ENCODE measurements around the gene NXPH4.

The NXPH4 gene

GRCh38 chr12:57247041-57247440, 30.4 kb downstream of the NXPH4 start:
- DNase-seq, result no peak

GRCh38 chr12:57248934-57249742, 32.5 kb downstream of the NXPH4 start:
- DNase-seq, result no peak

- DNase-seq, result no peak
Observed at GRCh38 chr12:57250541-57250940, 33.9 kb downstream of the NXPH4 start.

- DNase-seq, result no peak
Observed at GRCh38 chr12:57250956-57251355, 34.4 kb downstream of the NXPH4 start, which contains the start of gene STAC3. Gene STAC3, minus strand, starts transcription at chr12:57251187. Its CDS starts 1,551 bp downstream, at chr12:57249636.

GRCh38 chr12:57254506-57255280, 38.1 kb downstream of the NXPH4 start:
- DNase-seq, result no peak

- no peak for DNase-seq
Observed at GRCh38 chr12:57255916-57256315, 39.3 kb downstream of the NXPH4 start.

- DNase-seq, result no peak
Observed at GRCh38 chr12:57258977-57259970, 42.7 kb downstream of the NXPH4 start.

GRCh38 chr12:57260366-57260765, 43.8 kb downstream of the NXPH4 start:
- DNase-seq, result no peak

- peak; percentile 27 for DNase-seq
Observed at GRCh38 chr12:57261428-57261865, 44.9 kb downstream of the NXPH4 start.

- DNase-seq, result no peak
Observed at GRCh38 chr12:57262126-57262822, 45.7 kb downstream of the NXPH4 start.

GRCh38 chr12:57263096-57263495, 46.5 kb downstream of the NXPH4 start:
- DNase-seq, result no peak

GRCh38 chr12:57266681-57267080, 50.1 kb downstream of the NXPH4 start:
- no peak for DNase-seq

- no peak for DNase-seq
Observed at GRCh38 chr12:57268264-57268663, 51.7 kb downstream of the NXPH4 start.

- DNase-seq, result no peak
Observed at GRCh38 chr12:57270966-57271470, 54.4 kb downstream of the NXPH4 start.

GRCh38 chr12:57272337-57273151, 56.0 kb downstream of the NXPH4 start:
- no peak for DNase-seq

- no peak for DNase-seq
Observed at GRCh38 chr12:57273516-57273915, 56.9 kb downstream of the NXPH4 start.
